ENCODE data around the gene VGLL4. TPM values are rescaled to one million over a fixed set of nuclear protein-coding genes. Genes with fewer than 3 reads are reported as not detected.

The VGLL4 gene
- total and polyA plus RNA-seq, 2 donors (not counting 1 experiment from before 2014, with no cell fraction given) = 25.8 to 29.0 TPM

DNA sequence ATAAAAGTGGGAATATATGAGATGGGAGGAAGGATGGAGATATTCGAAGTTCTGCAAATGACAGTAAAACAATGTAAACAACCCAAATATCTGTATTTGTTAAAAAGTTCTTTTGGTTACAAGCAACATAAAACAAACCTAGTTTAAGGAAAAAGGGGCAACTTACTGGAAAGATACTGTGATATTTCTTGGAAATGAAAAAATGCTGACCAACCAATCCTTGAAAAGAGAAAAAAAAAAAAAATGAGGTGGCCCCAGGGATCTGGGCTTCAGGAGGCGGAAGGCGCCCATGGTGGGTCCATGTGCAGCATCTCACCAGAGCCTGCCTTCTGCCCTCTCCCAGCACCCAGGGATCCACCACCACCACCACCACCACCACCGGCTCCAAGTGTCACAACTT lies 59.1 kb downstream of the VGLL4 start:
- no peak overlapping the region for H3K4me3 ChIP-seq (ENCODE audit: control extremely low read depth in 1 of 5, extremely low read depth in 1 of 5, insufficient read depth in 1 of 5, low read depth in 2 of 5, low read length in 4 of 5)
- no peak overlapping the region for H3K27ac ChIP-seq (ENCODE audit: low read length in 2 of 2)
- WGBS (ENCODE audit: insufficient coverage) = 95% methylated on average over 3 of the region's 4 CpGs
- H3K9me3 Mint-ChIP-seq (ENCODE audit: insufficient read depth) = no peaks in the 10 kb centered on the region
- H2AFZ ChIP-seq (ENCODE audit: insufficient read depth, low read depth, low read length, poor library complexity, severe bottlenecking) = no peak overlapping the region
- CTCF ChIA-PET = no interaction called here
- H3K27me3 Mint-ChIP-seq = no peaks in the 10 kb centered on the region
- H4K20me1 ChIP-seq (ENCODE audit: control insufficient read depth, insufficient read depth, low read length, poor library complexity, severe bottlenecking) = peaks cover 46% of the 10 kb centered on the region
- no peak overlapping the region for H3K9ac ChIP-seq (ENCODE audit: low read length)
- ATAC-seq (ENCODE audit: low read depth) = no peak
- H3K4me2 ChIP-seq (replicated peaks; ENCODE audit: low read depth, low read length, poor library complexity, severe bottlenecking) = no peak overlapping the region
- intact Hi-C loops (cut with micrococcal nuclease) = no loop called here
- H3K4me1 ChIP-seq (ENCODE audit: control insufficient read depth in 2 of 2, insufficient read depth in 2 of 2, low read length in 2 of 2) = peaks cover 13 to 16% of the 10 kb centered on the region in 2 donors
- H3K79me2 ChIP-seq (ENCODE audit: control insufficient read depth, insufficient read depth, low read length) = peaks cover 96% of the 10 kb centered on the region
- peaks cover 1 to 7% of the 10 kb centered on the region in 2 experiments for H3K36me3 ChIP-seq (replicated peaks in 1 of 2; ENCODE audit: control extremely low read depth in 1 of 2, control insufficient read depth in 1 of 2, extremely low read depth in 1 of 2, insufficient read depth in 2 of 2, low read length in 1 of 2)
- peaks cover 34% of the 10 kb centered on the region for H3K4me1 Mint-ChIP-seq
- H3K27me3 ChIP-seq (replicated peaks in 1 of 4; ENCODE audit: control extremely low read depth in 1 of 4, control insufficient read depth in 3 of 4, insufficient read depth in 4 of 4, low read length in 3 of 4) = no peaks in the 10 kb centered on the region
- no peak overlapping the region for H3K4me3 Mint-ChIP-seq
- POLR2A ChIA-PET = no interaction called here
- H3K9me3 ChIP-seq (ENCODE audit: control extremely low read depth in 1 of 3, control insufficient read depth in 2 of 3, insufficient read depth in 1 of 3, low read length in 2 of 3) = peaks cover 0 to 2% (median 0%) of the 10 kb centered on the region in 3 donors
- DNase-seq = no peak
- H3K27ac Mint-ChIP-seq = no peak overlapping the region
- TF ChIP-seq, protein P1, sequence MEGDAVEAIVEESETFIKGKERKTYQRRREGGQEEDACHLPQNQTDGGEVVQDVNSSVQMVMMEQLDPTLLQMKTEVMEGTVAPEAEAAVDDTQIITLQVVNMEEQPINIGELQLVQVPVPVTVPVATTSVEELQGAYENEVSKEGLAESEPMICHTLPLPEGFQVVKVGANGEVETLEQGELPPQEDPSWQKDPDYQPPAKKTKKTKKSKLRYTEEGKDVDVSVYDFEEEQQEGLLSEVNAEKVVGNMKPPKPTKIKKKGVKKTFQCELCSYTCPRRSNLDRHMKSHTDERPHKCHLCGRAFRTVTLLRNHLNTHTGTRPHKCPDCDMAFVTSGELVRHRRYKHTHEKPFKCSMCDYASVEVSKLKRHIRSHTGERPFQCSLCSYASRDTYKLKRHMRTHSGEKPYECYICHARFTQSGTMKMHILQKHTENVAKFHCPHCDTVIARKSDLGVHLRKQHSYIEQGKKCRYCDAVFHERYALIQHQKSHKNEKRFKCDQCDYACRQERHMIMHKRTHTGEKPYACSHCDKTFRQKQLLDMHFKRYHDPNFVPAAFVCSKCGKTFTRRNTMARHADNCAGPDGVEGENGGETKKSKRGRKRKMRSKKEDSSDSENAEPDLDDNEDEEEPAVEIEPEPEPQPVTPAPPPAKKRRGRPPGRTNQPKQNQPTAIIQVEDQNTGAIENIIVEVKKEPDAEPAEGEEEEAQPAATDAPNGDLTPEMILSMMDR (IDR thresholded peaks at IDR 0.05) = no peak
- TF ChIP-seq EZH2 (IDR thresholded peaks at IDR 0.05; ENCODE audit: borderline replicate concordance, insufficient read depth, low read depth, low read length, poor library complexity, severe bottlenecking) = no peak

DNA sequence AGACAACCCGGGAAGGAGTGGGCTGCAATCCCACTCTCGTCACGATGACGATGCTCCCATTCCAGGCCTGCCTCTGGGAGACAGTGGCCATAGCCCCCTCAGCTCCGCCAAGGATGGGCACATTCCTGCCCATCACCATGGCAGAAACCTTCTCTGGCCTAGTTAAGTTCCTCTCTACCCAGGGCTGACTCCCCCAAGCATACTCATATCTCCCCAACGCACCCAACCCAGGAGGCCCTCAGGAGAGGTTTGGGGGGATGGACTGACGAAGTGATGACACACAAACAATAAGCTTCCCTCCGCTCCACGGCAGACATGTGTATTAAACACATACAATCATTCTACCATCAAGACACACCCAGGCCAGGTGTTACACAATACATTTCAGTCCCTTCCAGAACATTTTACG lies 60.1 kb downstream of the VGLL4 start:
- intact Hi-C loops (cut with micrococcal nuclease) = no loop called here

More for the DNA sequence above, 60.1 kb downstream of the VGLL4 start:
- peaks cover 1 to 7% of the 10 kb centered on the region in 2 experiments for H3K36me3 ChIP-seq (replicated peaks in 1 of 2; ENCODE audit: control extremely low read depth in 1 of 2, control insufficient read depth in 1 of 2, extremely low read depth in 1 of 2, insufficient read depth in 2 of 2, low read length in 1 of 2)
- no peak overlapping the region for H3K27ac Mint-ChIP-seq
- no peaks in the 10 kb centered on the region for H3K9me3 Mint-ChIP-seq (ENCODE audit: insufficient read depth)
- H3K4me1 Mint-ChIP-seq = peaks cover 32% of the 10 kb centered on the region
- no peak overlapping the region for H3K4me3 ChIP-seq (ENCODE audit: control extremely low read depth in 1 of 5, extremely low read depth in 1 of 5, insufficient read depth in 1 of 5, low read depth in 2 of 5, low read length in 4 of 5)
- no peak overlapping the region for H3K4me2 ChIP-seq (replicated peaks; ENCODE audit: low read depth, low read length, poor library complexity, severe bottlenecking)
- H3K4me1 ChIP-seq (ENCODE audit: control insufficient read depth in 2 of 2, insufficient read depth in 2 of 2, low read length in 2 of 2) = peaks cover 13 to 16% of the 10 kb centered on the region in 2 donors
- H3K27me3 Mint-ChIP-seq = no peaks in the 10 kb centered on the region
- DNase-seq (no peak), ATAC-seq (ENCODE audit: low read depth) (no peak)
- WGBS (ENCODE audit: insufficient coverage) = 86% methylated on average over 8 of the region's 10 CpGs
- peaks cover 36% of the 10 kb centered on the region for H4K20me1 ChIP-seq (ENCODE audit: control insufficient read depth, insufficient read depth, low read length, poor library complexity, severe bottlenecking)
- no peaks in the 10 kb centered on the region for H3K27me3 ChIP-seq (replicated peaks in 1 of 4; ENCODE audit: control extremely low read depth in 1 of 4, control insufficient read depth in 3 of 4, insufficient read depth in 4 of 4, low read length in 3 of 4)
- H2AFZ ChIP-seq (ENCODE audit: insufficient read depth, low read depth, low read length, poor library complexity, severe bottlenecking) = no peak overlapping the region
- no peak overlapping the region for H3K9ac ChIP-seq (ENCODE audit: low read length)
- H3K9me3 ChIP-seq (ENCODE audit: control extremely low read depth in 1 of 3, control insufficient read depth in 2 of 3, insufficient read depth in 1 of 3, low read length in 2 of 3) = peaks cover 0 to 2% (median 0%) of the 10 kb centered on the region in 3 donors
- H3K79me2 ChIP-seq (ENCODE audit: control insufficient read depth, insufficient read depth, low read length) = peaks cover 95% of the 10 kb centered on the region
- H3K27ac ChIP-seq (ENCODE audit: low read length in 2 of 2) = no peak overlapping the region
- ChIA-PET POLR2A (no interaction called here), CTCF (no interaction called here)
- TF ChIP-seq, protein P1 (IDR thresholded peaks at IDR 0.05) = no peak
- no peak for TF ChIP-seq EZH2 (IDR thresholded peaks at IDR 0.05; ENCODE audit: borderline replicate concordance, insufficient read depth, low read depth, low read length, poor library complexity, severe bottlenecking)
- no peak overlapping the region for H3K4me3 Mint-ChIP-seq

Data from B cell (primary cell).